Dendritic cell treated with granulocyte-macrophage colony-stimulating factor and Interleukin-4, amounts not matched to agents 40 ng/mL and 50 ng/mL, for 4 days (primary cell): ENCODE measurements around the gene SLCO3A1.

Source experiments
- H3K27ac Mint-ChIP-seq: one replicate; pipeline ENCODE4 v1.8.0; 2022; ENCODE audit warnings: mild to moderate bottlenecking, mixed read lengths
- H3K27me3 Mint-ChIP-seq: one replicate; pipeline ENCODE4 v1.8.0; 2022; ENCODE audit warnings: mild to moderate bottlenecking, mixed read lengths
- H3K36me3 Mint-ChIP-seq: one replicate; pipeline ENCODE4 v1.8.0; 2022; ENCODE audit warnings: low read depth, mixed read lengths
- H3K4me1 Mint-ChIP-seq: one replicate; pipeline ENCODE4 v1.8.0; 2022; ENCODE audit warnings: low read depth, mixed read lengths
- H3K4me3 Mint-ChIP-seq: one replicate; pipeline ENCODE4 v1.8.0; 2022; ENCODE audit warnings: mild to moderate bottlenecking, moderate library complexity, mixed read lengths
- H3K9me3 Mint-ChIP-seq: one replicate; pipeline ENCODE4 v1.8.0; 2022; ENCODE audit warnings: mixed read lengths
- intact Hi-C: fragments of 100-400 bp; cut with micrococcal nuclease; formaldehyde crosslinking; loops from one replicate; pipeline ENCODE4 v1.15.0; 2022

The SLCO3A1 gene

DNA sequence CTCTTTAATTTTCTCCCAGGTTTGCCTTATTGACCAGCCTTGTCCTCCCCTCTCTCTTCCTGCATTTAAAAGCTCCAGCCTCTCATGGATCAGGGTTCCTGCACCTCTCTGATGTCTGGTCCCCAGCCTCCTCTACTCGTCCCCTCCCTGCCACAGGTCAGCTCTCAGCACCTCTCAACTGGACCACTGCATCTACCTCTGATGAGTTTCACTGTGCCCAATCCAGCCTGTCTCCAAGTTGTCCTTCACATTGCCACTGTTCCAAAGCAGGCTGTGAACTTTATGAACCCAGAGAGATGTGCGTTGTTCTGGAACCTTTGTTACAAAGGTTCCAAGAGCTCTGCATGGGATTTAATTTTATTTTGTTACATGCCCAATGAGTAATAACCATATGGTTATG, 76.6 kb downstream of the SLCO3A1 start:
- no peaks in the 10 kb centered on the region for H3K27me3 Mint-ChIP-seq
- H3K27ac Mint-ChIP-seq: no peak overlapping the region
- H3K36me3 Mint-ChIP-seq: peaks cover 13% of the 10 kb centered on the region
- H3K4me1 Mint-ChIP-seq: peaks cover 37% of the 10 kb centered on the region
- no peak overlapping the region for H3K4me3 Mint-ChIP-seq
- H3K9me3 Mint-ChIP-seq: no peaks in the 10 kb centered on the region
- intact Hi-C loops: no loop called here

DNA sequence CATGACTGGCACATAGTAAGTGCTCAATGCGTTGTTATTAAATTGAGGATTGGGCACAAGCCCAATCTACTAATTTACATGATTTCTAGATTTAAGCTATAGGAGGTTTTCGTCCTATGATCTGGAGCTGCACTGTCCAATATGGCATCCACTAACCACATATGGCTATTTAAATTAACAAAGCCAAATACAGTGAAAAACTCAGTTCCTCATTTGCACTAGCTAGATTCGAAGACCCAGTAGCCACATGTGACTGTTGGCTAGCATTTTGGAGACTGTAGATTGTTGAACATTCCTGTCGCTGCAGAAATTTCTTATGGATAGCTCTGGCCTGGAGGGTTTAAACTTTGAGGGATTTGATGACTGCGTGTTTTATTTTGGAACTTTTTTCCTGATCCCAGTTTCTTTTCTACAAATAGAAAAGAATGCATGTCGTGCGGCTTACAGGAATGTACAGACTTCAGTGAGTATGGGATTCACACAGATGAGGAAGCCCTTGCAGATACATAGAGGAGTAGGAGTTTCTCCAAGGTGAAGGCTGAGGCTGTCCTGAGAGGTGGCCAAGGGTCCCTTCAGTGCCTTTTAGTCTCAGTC, 82.8 kb downstream of the SLCO3A1 start:
- peaks cover 7% of the 10 kb centered on the region for H3K9me3 Mint-ChIP-seq
- intact Hi-C loops: no loop called here
- H3K4me3 Mint-ChIP-seq: no peak overlapping the region
- H3K27ac Mint-ChIP-seq: peak overlapping the region; percentile 39
- H3K36me3 Mint-ChIP-seq: peaks cover 14% of the 10 kb centered on the region
- peaks cover 65% of the 10 kb centered on the region for H3K4me1 Mint-ChIP-seq
- H3K27me3 Mint-ChIP-seq: no peaks in the 10 kb centered on the region

DNA sequence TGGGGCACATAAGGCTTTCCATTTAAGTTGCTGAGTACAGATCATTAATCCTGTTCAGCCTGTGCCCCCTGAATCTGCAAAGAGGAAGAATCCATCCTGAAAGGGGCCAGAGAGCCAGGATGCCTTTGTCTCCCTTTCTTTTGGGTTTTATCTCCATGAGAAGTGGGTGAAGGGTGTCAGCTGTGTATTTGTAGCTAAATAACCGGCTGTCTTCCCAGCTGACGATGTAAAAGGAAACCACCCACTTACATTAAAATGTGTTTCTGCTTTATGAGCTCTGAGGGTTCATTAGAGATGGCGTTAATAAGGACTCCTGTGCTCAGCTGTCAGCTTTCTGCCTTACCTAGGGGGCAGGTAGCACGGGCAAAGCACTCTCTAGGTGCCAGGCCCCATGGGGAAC, 83.4 kb downstream of the SLCO3A1 start:
- Mint-ChIP-seq H3K4me3 (no peak overlapping the region), H3K36me3 (peaks cover 14% of the 10 kb centered on the region), H3K9me3 (peaks cover 7% of the 10 kb centered on the region), H3K4me1 (peaks cover 71% of the 10 kb centered on the region), H3K27ac (peak overlapping the region; percentile 46), H3K27me3 (no peaks in the 10 kb centered on the region)
- intact Hi-C loops: no loop called here

DNA sequence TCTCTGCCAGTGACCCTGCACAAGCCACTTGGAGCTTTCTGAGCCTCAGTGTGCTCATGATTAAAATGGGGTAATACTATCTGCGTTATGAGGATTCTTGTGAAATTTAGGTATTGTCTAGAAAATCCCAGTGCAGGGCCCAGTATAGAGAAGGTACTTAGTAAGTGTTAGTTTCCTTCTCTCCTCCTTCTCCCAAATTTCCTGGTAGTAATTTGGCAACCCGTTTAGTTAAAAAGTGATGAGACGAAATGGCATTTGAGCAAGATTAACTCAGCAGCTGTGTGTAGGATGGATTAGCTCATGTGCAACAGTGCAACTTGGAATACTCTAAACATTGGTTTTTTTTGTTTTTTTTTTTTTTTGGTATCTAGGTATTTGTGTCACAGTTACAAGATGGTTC, 84.6 kb downstream of the SLCO3A1 start:
- H3K4me1 Mint-ChIP-seq: peaks cover 83% of the 10 kb centered on the region
- no peak overlapping the region for H3K27ac Mint-ChIP-seq
- peaks cover 7% of the 10 kb centered on the region for H3K9me3 Mint-ChIP-seq
- peaks cover 14% of the 10 kb centered on the region for H3K36me3 Mint-ChIP-seq
- intact Hi-C loops: no loop called here
- H3K27me3 Mint-ChIP-seq: no peaks in the 10 kb centered on the region
- H3K4me3 Mint-ChIP-seq: no peak overlapping the region

DNA sequence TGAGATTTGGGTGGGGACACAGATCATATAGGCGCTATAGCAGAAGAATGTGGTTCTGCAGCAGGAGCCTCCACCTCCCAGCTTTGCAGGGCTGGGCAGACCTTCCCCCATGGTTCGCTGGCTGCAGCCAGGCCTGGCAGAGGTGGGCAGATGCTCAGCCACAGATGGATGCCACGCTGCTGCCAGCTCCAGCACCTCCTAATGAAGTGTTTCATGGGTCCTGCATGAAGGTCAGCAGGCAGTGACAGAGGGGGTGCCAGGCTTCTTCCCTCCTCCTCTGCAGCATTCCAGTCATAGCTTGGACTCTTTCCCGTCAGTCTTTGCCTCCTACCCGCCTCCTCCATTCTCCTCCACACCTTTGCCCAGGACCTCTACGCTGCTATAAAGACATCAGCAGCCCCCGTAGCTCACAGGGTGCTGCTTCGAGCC, 85.9 kb downstream of the SLCO3A1 start:
- H3K4me1 Mint-ChIP-seq: peaks cover 96% of the 10 kb centered on the region
- H3K4me3 Mint-ChIP-seq: no peak overlapping the region
- intact Hi-C loops: no loop called here
- H3K27me3 Mint-ChIP-seq: no peaks in the 10 kb centered on the region
- H3K27ac Mint-ChIP-seq: peak overlapping the region; percentile 92
- peaks cover 7% of the 10 kb centered on the region for H3K9me3 Mint-ChIP-seq
- H3K36me3 Mint-ChIP-seq: peaks cover 14% of the 10 kb centered on the region

DNA sequence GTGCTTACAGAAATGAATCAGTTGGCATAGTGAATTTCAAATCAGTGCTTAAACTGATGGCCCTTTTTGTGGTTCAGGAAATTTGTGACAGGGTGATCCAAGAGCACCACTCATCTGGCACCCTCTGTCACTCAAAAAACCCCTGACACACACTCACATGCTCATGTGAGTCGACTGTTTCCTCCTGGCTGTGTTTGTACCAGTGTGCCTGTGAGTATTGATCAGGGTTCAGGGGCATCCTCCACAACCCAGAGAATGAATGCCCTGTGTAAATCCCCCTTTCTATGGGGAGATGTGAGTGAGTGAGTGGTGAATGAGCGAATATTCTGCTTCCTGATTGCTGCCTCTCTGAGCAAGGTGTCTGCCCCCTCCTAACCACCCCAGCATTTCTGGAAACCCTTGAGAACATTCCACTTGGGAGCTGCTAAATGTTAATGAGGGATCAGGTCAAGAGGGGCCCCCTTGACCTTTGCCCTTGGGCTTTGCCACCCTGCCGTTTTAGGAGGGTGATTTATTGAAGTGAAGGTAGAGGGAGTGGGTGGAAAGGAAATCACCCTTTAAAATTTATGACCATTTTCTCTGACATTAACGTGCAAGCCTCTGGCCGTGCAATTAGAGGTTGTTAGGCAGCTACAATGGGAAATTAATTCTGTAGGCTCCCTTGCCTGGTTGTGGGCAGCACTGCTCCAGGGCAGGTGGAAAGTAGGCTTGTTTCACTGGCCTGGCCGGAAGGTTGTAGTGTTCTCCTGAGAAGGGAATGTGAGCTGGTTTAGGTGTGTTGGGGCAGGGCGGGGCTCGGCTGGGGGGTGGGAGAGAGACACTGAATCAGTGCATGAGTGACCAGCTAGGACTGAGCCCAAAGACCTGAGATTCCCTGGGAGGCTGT, 87.2 kb downstream of the SLCO3A1 start:
- no peaks in the 10 kb centered on the region for H3K27me3 Mint-ChIP-seq
- intact Hi-C loops: loop anchor here (5.0 to 10.0 kb wide), 2 partner anchors 88 to 134 kb away; partner anchors contain the start of gene SLCO3A1
- H3K36me3 Mint-ChIP-seq: peaks cover 14% of the 10 kb centered on the region
- peaks cover 7% of the 10 kb centered on the region for H3K9me3 Mint-ChIP-seq
- no peak overlapping the region for H3K4me3 Mint-ChIP-seq
- peaks cover 97% of the 10 kb centered on the region for H3K4me1 Mint-ChIP-seq
- peak overlapping the region; percentile 92 for H3K27ac Mint-ChIP-seq

DNA sequence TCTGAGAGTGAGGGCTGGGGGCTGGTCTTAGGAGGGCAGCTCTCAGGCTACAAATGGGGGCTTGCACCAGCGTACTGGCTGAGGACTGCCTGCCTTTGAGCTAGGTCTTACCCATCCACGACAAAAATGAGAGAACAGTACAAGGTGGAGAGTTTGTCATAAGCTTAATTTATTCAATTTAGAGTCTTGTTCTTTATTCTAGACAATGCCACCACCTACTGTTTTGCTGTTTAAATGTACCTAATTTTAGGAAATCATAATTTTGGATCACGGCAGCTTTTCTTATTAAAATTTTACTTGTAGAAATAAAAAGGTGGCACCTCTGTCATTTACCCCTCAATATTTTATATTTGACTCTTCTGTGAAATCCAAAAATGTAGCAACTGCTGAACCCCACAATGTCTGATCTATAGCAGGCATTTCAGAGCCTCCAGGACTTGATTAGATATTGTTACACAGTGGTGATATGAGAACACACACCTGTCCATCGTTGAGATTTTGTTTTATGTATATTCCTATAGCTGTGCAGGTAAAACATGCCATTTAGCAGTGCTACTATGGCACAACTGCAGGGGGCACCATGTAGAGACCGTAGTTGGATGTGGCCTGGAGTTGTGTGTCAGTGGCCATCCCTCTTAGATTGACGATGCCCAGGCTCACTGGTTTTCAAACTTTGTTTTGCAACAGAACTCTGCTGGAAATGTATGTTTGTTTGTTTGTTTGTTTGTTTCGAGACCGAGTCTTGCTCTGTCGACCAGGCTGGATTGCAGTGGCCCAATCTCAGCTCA, 88.6 kb downstream of the SLCO3A1 start:
- Mint-ChIP-seq H3K9me3 (peaks cover 7% of the 10 kb centered on the region), H3K27ac (peak overlapping the region; percentile 92), H3K4me1 (peaks cover 97% of the 10 kb centered on the region), H3K36me3 (peaks cover 14% of the 10 kb centered on the region), H3K4me3 (peak overlapping the region; percentile 69), H3K27me3 (no peaks in the 10 kb centered on the region)
- intact Hi-C loops: loop anchor here (2.0 to 10.0 kb wide), 3 partner anchors 21 to 133 kb away; partner anchors contain the start of gene SLCO3A1

DNA sequence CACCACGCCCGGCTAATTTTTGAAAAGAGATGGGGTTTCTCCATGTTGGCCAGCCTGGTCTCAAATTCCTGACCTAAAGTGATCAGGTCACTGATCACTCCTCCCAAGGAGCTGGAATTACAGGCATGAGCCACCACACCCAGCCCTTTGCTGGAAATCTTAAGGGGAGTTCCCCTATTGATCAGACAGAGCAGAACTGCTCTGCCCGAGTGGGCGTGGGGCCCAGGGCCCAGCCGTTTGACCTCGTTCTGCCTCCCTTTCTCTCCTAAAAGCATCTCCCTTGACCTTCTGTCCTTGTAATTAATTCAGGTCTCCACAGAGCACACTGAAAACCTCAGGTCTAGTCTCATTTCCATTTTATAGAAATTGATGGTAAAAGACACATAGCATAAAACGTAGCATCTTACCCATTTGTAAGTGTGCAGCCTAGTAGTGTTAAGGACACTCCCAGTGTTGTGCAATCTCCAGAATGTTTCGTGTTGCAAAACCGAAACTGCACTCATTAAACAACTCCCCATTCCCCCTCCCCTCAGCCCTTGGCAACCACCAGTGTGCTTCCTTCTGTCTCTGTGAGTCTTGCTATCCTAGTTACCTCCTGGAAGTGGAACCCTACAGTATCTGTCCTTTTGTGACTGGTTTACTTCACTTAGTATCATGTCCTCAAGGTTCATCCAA, 89.3 kb downstream of the SLCO3A1 start:
- Mint-ChIP-seq H3K4me3 (peak overlapping the region; percentile 69), H3K4me1 (peaks cover 97% of the 10 kb centered on the region), H3K36me3 (peaks cover 14% of the 10 kb centered on the region), H3K9me3 (peaks cover 7% of the 10 kb centered on the region), H3K27me3 (no peaks in the 10 kb centered on the region), H3K27ac (peak overlapping the region; percentile 92)
- intact Hi-C loops: loop anchor here (2.0 to 10.0 kb wide), 3 partner anchors 22 to 132 kb away; partner anchors contain the start of gene SLCO3A1

DNA sequence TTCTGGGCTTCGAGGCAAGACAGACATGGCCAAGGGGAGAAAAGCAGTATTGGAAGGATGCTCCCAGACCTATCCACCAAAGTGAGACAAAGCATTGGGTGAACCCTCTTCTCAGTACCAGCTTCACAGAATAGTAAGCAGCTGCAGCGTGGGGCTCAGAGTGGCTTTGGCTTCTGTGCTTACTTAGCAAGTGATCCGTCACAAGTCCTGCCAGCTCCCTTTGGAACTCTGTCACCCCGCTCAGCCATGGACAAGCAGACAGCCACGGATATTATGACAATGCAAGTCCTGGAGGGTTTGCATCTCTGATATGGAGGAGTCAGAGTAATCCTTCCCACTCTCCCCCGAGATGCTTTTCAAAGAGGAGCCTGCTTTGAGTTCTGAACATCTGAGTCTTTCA, 90.8 kb downstream of the SLCO3A1 start:
- Mint-ChIP-seq H3K27me3 (no peaks in the 10 kb centered on the region), H3K36me3 (peaks cover 7% of the 10 kb centered on the region), H3K4me1 (peaks cover 99% of the 10 kb centered on the region), H3K4me3 (no peak overlapping the region), H3K9me3 (no peaks in the 10 kb centered on the region), H3K27ac (peak overlapping the region; percentile 92)
- intact Hi-C loops: loop anchor here (5.0 to 10.0 kb wide), 2 partner anchors 92 to 130 kb away; partner anchors contain the start of gene SLCO3A1

DNA sequence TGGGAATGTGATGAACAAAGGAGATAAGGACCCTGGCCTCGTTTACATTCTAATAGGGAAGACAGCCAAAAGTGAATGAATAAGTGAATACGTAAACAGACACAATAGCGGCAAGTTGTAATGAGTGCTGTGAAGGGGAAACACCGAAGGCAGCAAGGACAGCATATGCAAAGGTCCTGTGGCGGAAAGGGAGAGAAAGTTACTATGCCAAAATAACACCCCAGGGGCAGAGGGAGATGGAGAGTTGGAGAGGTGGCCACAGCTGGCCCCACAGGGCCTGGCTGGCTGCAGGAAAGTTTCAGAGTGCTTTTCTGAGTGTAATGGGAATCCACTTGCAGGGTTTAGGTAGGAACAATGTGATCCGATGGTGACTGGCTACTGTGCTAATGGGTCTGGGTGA, 91.9 kb downstream of the SLCO3A1 start:
- Mint-ChIP-seq H3K9me3 (no peaks in the 10 kb centered on the region), H3K27me3 (no peaks in the 10 kb centered on the region), H3K4me1 (peaks cover 99% of the 10 kb centered on the region), H3K36me3 (no peaks in the 10 kb centered on the region), H3K4me3 (peak overlapping the region; percentile 4), H3K27ac (peak overlapping the region; percentile 92)
- intact Hi-C loops: loop anchor here (10.0 kb wide), 1 partner anchor 129 kb away; no protein-coding TSS in a partner anchor

DNA sequence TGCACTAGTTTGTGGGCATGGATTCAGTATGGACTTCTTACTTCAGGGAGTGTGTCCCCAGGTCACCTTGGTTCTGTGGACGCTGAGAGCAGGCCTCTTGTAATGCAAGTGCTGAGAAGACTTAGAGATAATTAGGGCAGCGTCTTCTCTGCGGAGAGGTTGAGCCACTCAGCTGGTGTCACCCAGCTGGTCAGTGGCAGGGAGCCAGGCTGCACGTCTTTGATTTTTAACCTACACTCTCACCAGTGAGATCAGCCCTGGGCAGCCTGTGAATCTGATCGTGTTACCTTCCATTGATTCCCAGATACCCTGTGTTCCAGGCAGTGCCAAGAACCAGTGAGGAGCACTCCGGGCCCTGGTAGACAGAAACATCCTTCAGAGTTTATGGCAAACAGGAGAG, 92.6 kb downstream of the SLCO3A1 start:
- no peaks in the 10 kb centered on the region for H3K9me3 Mint-ChIP-seq
- H3K27me3 Mint-ChIP-seq: no peaks in the 10 kb centered on the region
- intact Hi-C loops: loop anchor here (10.0 kb wide), 1 partner anchor 129 kb away; no protein-coding TSS in a partner anchor
- no peak overlapping the region for H3K4me3 Mint-ChIP-seq
- peaks cover 99% of the 10 kb centered on the region for H3K4me1 Mint-ChIP-seq
- H3K27ac Mint-ChIP-seq: peak overlapping the region; percentile 92
- H3K36me3 Mint-ChIP-seq: no peaks in the 10 kb centered on the region

DNA sequence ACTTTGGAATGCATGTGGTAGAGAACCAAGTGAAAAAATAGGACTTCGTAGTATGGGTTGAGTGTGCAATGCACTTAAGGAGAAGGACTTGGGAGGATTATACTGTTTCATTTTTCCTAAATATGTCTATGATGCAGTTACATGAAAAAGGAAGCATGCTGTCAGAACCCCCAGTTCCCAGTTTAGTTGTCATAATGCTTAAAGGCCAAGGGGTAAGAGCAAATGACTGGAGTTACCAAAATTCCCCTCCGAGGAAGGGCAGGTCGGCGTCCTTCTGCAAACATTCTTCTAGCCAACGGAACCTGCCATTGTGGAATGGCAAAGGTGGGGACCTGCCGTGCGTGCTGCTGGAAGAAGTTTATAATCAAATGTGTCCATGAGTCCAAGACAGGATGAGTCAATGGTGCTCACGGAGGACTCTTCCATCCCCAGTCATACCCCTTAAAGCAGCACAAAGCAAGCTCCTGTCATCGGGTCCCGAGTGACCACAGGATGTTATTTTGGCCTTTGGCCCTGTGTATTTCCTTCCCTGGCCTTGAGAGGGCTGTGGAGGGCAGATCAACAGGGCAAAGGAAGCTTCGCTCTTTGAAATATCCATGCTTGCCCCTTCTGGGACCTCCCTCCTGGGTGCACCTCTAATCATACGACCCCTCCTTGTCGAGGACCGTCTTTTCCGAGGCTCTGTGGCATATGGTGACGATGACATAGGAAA, 93.2 kb downstream of the SLCO3A1 start:
- Mint-ChIP-seq H3K27ac (peak overlapping the region; percentile 92), H3K36me3 (no peaks in the 10 kb centered on the region), H3K9me3 (no peaks in the 10 kb centered on the region), H3K4me3 (peak overlapping the region; percentile 45), H3K4me1 (peaks cover 99% of the 10 kb centered on the region), H3K27me3 (no peaks in the 10 kb centered on the region)
- intact Hi-C loops: loop anchor here (10.0 kb wide), 1 partner anchor 128 kb away; no protein-coding TSS in a partner anchor
